ENCODE results near the gene RPL31.
A peak's percentile ranks its signal among the peaks of the same experiment; 100 is the strongest.

RPL31 gene

GRCh38 chr2:100983201-100983600 lies 18.9 kb upstream of the RPL31 start:
- Histone ChIP-seq H3K9me3 (replicated peaks; ENCODE audit: insufficient read depth, low read length) (no peaks in the 10 kb centered on the region), H3K4me1 (ENCODE audit: low read length) (no peaks in the 10 kb centered on the region), H3F3A (ENCODE audit: insufficient read depth, low read length) (no peaks in the 10 kb centered on the region), H3K9ac (ENCODE audit: low read length) (no peak overlapping the region), H3K4me2 (ENCODE audit: low read depth, low read length) (no peak overlapping the region), H3K4me3 (ENCODE audit: low read length) (no peak overlapping the region), H4K20me1 (ENCODE audit: insufficient read depth, low read length) (no peaks in the 10 kb centered on the region), H3K27ac (ENCODE audit: low read length) (no peak overlapping the region), H3K27me3 (replicated peaks; ENCODE audit: insufficient read depth, low read length) (no peaks in the 10 kb centered on the region), H3K36me3 (replicated peaks; ENCODE audit: insufficient read depth, low read length) (no peaks in the 10 kb centered on the region), H3K79me2 (ENCODE audit: low read length) (no peaks in the 10 kb centered on the region), H3K9me2 (replicated peaks; ENCODE audit: insufficient read depth, low read length) (no peaks in the 10 kb centered on the region), H2AFZ (ENCODE audit: low read length) (no peak overlapping the region)
- TF ChIP-seq CTCF (IDR thresholded peaks at IDR 0.05; ENCODE audit: low read length), result no peak
- TF ChIP-seq EZH2 (optimal IDR thresholded peaks at IDR 0.05; ENCODE audit: low read depth, low read length), result no peak
- TF ChIP-seq EZH2phosphoT487 (IDR thresholded peaks at IDR 0.05; ENCODE audit: low read length), result no peak
- no peak for DNase-seq

- H3K27me3 ChIP-seq (replicated peaks; ENCODE audit: insufficient read depth, low read length), result no peaks in the 10 kb centered on the region
- H3K79me2 ChIP-seq (ENCODE audit: low read length), result no peaks in the 10 kb centered on the region
- no peaks in the 10 kb centered on the region for H3K9me2 ChIP-seq (replicated peaks; ENCODE audit: insufficient read depth, low read length)
- H3K4me3 ChIP-seq (ENCODE audit: low read length), result no peak overlapping the region
- no peak overlapping the region for H3K4me2 ChIP-seq (ENCODE audit: low read depth, low read length)
- no peak for TF ChIP-seq EZH2 (optimal IDR thresholded peaks at IDR 0.05; ENCODE audit: low read depth, low read length)
- no peak for TF ChIP-seq EZH2phosphoT487 (IDR thresholded peaks at IDR 0.05; ENCODE audit: low read length)
- TF ChIP-seq CTCF (IDR thresholded peaks at IDR 0.05; ENCODE audit: low read length), result no peak
- H3F3A ChIP-seq (ENCODE audit: insufficient read depth, low read length), result no peaks in the 10 kb centered on the region
- no peak overlapping the region for H3K27ac ChIP-seq (ENCODE audit: low read length)
- no peak overlapping the region for H3K9ac ChIP-seq (ENCODE audit: low read length)
- H3K36me3 ChIP-seq (replicated peaks; ENCODE audit: insufficient read depth, low read length), result no peaks in the 10 kb centered on the region
- no peak overlapping the region for H2AFZ ChIP-seq (ENCODE audit: low read length)
- no peak for DNase-seq
- H3K9me3 ChIP-seq (replicated peaks; ENCODE audit: insufficient read depth, low read length), result no peaks in the 10 kb centered on the region
- H3K4me1 ChIP-seq (ENCODE audit: low read length), result no peaks in the 10 kb centered on the region
- no peaks in the 10 kb centered on the region for H4K20me1 ChIP-seq (ENCODE audit: insufficient read depth, low read length)
Measured at GRCh38 chr2:100983684-100984310, 18.3 kb upstream of the RPL31 start.

- no peak overlapping the region for H2AFZ ChIP-seq (ENCODE audit: low read length)
- H3F3A ChIP-seq (ENCODE audit: insufficient read depth, low read length), result no peaks in the 10 kb centered on the region
- no peaks in the 10 kb centered on the region for H3K36me3 ChIP-seq (replicated peaks; ENCODE audit: insufficient read depth, low read length)
- H3K9ac ChIP-seq (ENCODE audit: low read length), result no peak overlapping the region
- H3K79me2 ChIP-seq (ENCODE audit: low read length), result no peaks in the 10 kb centered on the region
- no peaks in the 10 kb centered on the region for H3K4me1 ChIP-seq (ENCODE audit: low read length)
- no peaks in the 10 kb centered on the region for H3K27me3 ChIP-seq (replicated peaks; ENCODE audit: insufficient read depth, low read length)
- no peaks in the 10 kb centered on the region for H4K20me1 ChIP-seq (ENCODE audit: insufficient read depth, low read length)
- no peaks in the 10 kb centered on the region for H3K9me3 ChIP-seq (replicated peaks; ENCODE audit: insufficient read depth, low read length)
- no peak overlapping the region for H3K4me2 ChIP-seq (ENCODE audit: low read depth, low read length)
- H3K4me3 ChIP-seq (ENCODE audit: low read length), result no peak overlapping the region
- TF ChIP-seq CTCF (IDR thresholded peaks at IDR 0.05; ENCODE audit: low read length), result peak; percentile 83
- no peak for TF ChIP-seq EZH2 (optimal IDR thresholded peaks at IDR 0.05; ENCODE audit: low read depth, low read length)
- H3K27ac ChIP-seq (ENCODE audit: low read length), result no peak overlapping the region
- H3K9me2 ChIP-seq (replicated peaks; ENCODE audit: insufficient read depth, low read length), result no peaks in the 10 kb centered on the region
- DNase-seq, result peak; percentile 70
Measured at GRCh38 chr2:100984892-100985307, 17.2 kb upstream of the RPL31 start.

Measured in MM.1S (cell line).